Astrocyte of the spinal cord (primary cell): Measurements from ENCODE around the gene KRT77.

ENCODE experiments used
- DNase-seq: peaks from one replicate; pipeline ENCODE4 v3.0.0; 2011; ENCODE audit warnings: low read depth, low spot score
- H3K4me3 ChIP-seq: 2 replicates; pipeline ENCODE4 v1.5.1; 2011; ENCODE audit warnings: low read depth, mild to moderate bottlenecking, low read length, moderate library complexity
- in situ Hi-C: cut with HindIII; loops from 2 replicates; pipeline ENCODE4 v1.10.0; 2017; ENCODE audit warnings: low sequenced_read_pairs
- TF ChIP-seq, protein P1 (sequence below): IDR thresholded peaks from 2 replicates; pipeline ENCODE4 v1.5.1; 2012; ENCODE audit warnings: low read depth, mild to moderate bottlenecking, low read length, inconsistent platforms

Gene KRT77

GRCh38 chr12:52682381-52682660 is 21.0 kb downstream of the KRT77 start:
- H3K4me3 ChIP-seq: no peak overlapping the region
- DNase-seq: no peak
- in situ Hi-C loops: no loop called here
- TF ChIP-seq, protein P1, sequence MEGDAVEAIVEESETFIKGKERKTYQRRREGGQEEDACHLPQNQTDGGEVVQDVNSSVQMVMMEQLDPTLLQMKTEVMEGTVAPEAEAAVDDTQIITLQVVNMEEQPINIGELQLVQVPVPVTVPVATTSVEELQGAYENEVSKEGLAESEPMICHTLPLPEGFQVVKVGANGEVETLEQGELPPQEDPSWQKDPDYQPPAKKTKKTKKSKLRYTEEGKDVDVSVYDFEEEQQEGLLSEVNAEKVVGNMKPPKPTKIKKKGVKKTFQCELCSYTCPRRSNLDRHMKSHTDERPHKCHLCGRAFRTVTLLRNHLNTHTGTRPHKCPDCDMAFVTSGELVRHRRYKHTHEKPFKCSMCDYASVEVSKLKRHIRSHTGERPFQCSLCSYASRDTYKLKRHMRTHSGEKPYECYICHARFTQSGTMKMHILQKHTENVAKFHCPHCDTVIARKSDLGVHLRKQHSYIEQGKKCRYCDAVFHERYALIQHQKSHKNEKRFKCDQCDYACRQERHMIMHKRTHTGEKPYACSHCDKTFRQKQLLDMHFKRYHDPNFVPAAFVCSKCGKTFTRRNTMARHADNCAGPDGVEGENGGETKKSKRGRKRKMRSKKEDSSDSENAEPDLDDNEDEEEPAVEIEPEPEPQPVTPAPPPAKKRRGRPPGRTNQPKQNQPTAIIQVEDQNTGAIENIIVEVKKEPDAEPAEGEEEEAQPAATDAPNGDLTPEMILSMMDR: no peak

GRCh38 chr12:52681526-52682380 is 21.6 kb downstream of the KRT77 start:
- in situ Hi-C loops: no loop called here
- H3K4me3 ChIP-seq: no peak overlapping the region
- TF ChIP-seq, protein P1: no peak
- no peak for DNase-seq

DNA sequence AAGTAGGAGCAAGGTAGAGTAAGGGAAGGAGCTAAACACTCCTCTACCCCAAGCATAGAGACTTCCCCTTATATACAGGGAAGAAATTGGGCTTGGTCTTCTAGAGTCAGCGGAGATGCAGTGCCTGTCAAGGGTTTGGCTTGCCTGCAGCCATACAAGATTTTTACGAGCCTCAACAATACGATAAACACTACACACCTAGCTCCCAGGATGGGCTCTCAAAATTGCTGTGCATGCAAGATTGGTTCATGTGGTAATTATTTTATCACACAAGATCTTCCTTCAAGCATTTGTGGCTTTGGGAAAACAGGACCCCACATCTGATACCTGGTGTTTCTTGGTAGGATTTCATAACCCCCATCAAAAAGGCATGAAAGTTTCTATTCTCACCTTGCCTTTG is 23.0 kb downstream of the KRT77 start, which contains the start of gene KRT1:
Gene KRT1, minus strand, starts transcription at position 45 of the 400 bp plus-strand sequence. CDS start 59 bp downstream, outside the sequence.
- TF ChIP-seq, protein P1: no peak
- in situ Hi-C loops: no loop called here

DNA sequence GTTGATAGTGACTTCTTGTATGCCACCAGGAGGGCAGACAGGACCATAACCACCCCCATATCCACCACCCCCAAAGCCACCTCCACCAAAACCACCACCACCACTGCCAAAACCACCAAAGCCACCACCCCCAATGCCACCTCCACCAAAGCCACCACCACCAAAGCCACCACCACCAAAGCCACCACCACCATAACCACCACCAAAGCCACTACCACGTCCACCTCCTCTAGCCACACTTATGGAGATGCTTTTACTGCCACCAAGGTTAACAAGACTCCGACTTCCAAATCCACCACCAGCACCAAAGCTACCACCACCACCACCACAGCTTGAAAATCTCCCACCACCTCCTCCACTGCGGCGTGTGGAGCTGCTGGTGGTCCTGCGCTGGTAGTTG is 23.4 kb downstream of the KRT77 start:
- no peak for DNase-seq
- TF ChIP-seq, protein P1: no peak
- in situ Hi-C loops: no loop called here
- H3K4me3 ChIP-seq: no peak overlapping the region

More for the DNA sequence above, 23.0 kb downstream of the KRT77 start, which contains the start of gene KRT1:
- no peak within 1 kb of the TSS for H3K4me3 ChIP-seq
- no peak for DNase-seq

DNA sequence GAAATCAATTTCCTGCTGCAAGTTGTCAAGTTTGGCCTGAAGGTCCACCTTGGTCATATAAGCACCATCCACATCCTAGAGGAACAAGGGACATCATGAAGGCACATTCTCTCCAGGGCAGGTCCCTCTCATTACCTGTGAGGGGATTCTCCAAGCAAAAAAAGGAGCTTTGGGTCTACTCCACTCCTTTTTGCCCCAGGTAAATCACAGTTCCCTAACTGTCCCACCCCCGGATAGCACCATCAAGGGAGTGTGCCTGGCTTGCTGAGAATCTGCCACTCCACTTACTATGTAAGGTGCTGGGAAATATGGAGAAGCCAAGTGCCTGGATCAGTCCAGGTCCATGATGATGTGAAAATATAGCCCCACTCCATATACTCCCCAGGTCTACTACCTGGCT is 25.7 kb downstream of the KRT77 start:
- no peak for DNase-seq
- TF ChIP-seq, protein P1: no peak
- no peak overlapping the region for H3K4me3 ChIP-seq
- in situ Hi-C loops: no loop called here

DNA sequence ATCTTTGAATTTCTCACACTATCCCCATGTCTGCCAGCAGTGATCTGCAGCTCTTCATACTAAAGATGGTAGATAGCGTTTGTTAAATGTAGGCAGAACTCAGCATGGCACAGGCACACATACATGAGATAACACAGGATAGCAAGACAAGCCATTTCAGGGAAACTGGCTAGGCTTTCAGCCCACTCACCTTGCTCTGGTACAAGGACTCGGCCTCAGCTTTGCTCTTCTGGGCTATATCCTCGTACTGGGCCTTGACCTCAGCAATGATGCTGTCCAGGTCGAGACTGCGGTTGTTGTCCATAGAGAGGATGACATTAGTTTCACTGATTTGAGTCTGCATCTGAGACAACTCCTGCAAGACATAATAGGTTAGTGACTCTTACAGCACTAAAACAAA is 26.2 kb downstream of the KRT77 start:
- TF ChIP-seq, protein P1: no peak
- no peak for DNase-seq
- no peak overlapping the region for H3K4me3 ChIP-seq
- in situ Hi-C loops: no loop called here
